Measurements from ENCODE around the gene SLC13A3.

The SLC13A3 gene

DNA sequence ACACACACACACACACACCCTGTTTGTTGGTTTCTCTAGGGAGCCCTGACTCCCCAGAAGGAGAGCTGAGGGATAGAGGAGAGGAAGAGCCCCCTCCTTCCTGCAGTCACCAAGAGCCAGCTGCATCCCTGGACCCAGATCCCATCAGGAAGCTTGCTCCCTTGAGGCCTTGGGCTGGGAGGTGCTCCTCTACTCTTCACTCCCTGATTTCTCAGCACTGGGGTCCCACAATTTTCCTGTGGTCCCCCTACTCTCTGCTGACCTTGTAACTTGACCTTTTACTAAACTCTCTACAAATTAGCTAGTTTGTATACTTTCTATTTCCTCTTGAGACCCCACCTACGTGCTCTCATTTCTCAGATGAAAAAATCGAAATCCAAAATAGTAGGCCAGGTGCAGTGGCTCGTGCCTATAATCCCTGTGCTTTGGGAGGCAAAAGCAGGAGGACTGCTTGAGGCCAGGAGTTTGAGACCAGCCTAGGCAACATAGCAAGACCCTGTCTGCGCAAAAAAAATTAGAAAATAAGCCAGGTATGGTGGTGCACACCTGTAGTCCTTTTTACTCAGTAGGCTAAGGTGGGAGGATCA lies 95.8 kb downstream of the SLC13A3 start:
- no peak for DNase-seq (ENCODE audit: low spot score)

DNA sequence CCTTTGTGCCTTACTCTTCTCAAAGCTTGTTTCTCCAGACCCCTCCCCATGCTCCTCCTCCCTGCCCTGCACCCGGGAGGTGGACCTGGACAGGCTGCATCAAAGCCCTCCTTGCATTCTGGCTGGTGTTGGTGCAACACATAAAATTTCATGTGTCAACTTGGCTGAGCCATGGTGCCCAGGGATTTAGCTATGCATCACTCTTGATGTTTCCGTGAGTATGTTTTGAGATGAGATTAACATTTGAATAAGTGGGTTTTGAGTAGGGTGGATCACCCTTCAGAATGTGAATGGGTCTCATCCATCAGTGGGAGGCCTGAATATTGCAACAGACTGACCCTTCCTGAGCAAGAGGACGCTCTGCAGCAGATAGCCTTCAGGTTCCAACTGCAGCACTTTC lies 96.4 kb downstream of the SLC13A3 start:
- DNase-seq (ENCODE audit: low spot score): no peak

DNA sequence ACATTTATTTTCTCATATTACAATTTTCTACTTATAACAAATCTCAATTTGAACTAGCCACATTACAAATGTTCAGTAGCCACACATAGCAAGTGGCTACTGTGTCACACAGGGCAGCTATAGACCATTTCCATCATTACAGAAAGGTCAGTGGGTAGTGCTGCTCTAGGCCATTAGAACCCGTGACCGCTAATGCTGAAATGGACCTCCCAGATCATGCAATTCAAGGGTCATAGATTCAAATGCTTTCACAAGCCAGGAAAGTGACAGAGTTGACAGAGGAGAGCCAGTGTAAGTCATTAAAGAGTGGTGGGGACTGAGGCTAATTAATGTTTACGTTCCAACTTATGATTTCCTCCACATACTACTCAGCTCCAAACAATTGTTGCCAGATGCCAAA lies 97.3 kb downstream of the SLC13A3 start:
- no peak for DNase-seq (ENCODE audit: low spot score)

DNA sequence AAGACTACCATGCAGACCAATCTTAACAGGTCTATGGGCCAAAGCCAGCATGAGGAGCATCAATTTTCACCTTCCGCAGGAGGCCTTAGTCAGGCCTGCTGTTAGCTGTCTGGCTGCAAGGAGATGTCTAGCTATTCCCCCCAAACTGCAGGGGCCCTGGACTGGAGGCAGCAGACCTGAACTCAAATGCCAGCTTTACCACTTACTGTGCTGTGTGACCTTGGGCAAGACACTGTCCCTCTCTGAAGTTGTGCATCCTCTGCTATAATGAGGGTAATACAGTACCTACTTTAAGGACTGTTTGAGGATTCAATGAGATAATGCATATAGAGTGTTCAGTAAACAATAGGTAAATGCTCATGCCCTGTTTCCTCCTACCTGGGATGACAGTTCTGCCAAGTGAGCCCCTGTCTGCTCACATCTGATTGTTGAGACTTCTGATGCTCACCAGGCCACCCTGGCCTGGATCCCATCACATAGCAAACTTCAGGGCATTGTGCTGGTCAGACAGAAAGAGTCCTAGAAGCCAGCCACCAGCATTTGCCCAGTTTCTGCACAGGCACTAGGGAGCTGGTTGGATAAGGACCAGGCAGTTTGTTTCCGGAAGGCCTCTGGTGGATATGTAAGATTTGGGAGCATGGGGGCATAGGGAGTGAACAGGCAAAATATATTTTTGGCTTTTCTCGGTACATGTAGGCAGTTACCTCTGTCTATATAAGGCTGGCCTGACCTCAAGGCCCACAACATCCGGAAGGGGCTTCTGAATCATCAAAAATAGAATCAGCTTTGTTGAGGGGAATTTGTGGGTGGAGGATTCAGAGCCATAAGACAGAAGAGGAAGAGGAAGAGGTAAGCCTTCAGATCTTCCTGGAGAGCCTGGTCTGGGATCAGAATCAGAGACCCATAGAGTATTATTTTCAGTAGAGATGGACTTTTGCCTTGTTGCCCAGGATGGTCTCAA lies 98.5 kb downstream of the SLC13A3 start:
- DNase-seq (ENCODE audit: low spot score): no peak

DNA sequence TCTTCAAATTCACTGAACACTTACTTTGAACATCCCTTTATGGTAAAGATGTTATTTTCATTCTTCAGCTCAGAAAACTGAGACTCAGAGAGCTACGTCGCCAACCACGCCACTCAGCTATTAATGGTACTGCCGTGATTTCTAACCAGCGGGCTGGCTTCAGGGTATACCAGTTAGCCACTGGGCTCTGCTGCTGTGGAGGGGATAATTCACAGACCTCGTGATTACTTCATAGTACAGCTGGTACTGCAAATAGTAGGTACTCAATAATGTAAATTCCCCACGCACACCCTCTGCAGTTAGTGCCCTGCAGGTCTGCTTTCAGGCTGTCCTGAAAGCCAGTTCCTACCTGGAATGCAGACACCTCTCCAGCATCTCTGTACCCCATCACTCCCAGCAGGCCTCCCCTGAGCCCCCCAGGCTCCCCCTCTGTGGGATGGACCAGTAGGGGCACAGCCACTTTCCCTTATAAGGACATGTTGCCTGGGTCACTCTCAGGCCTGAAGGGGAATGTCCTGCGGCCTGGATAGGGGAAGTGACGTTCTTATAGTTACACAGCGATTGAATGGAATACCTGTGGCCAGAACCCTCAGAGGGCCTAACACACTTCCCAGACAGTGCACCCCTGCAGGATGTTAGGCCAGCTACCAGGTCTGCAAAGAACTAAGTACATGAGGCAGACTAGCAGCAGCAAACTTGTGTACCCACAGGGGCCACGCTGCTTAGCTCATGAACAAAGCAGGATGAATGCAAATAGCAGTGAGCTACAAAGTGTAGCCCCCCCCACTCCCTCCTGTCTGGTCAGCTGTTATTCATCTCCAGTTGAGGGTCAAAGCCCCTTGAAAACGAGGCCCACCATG lies 99.5 kb downstream of the SLC13A3 start:
- no peak for DNase-seq (ENCODE audit: low spot score)

DNA sequence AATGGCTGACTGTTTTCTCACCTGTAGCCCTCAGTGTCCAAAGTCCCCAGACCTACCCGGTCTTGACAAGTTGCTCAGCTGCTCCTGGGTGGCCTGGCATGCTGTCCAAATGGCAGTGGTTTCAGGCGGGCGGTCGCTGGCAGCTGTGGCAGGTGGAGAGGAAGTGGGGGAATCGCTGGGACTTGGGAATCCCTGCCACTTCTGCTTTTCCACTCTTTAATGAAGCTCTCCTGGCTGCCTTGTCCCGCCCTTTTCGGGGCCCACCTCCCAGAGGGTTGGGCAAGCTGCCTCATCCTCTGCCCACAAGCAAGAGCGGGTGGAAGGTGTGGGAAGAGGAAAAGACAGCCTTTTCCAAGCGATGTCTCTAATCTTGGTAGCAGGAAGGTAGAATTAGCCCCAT lies 100.8 kb downstream of the SLC13A3 start, which contains the start of gene OCSTAMP:
TSS of gene OCSTAMP (minus strand) at position 194 of the 400 bp plus-strand sequence. CDS start at position 100, 94 bp downstream.
- no peak for DNase-seq (ENCODE audit: low spot score)

DNA sequence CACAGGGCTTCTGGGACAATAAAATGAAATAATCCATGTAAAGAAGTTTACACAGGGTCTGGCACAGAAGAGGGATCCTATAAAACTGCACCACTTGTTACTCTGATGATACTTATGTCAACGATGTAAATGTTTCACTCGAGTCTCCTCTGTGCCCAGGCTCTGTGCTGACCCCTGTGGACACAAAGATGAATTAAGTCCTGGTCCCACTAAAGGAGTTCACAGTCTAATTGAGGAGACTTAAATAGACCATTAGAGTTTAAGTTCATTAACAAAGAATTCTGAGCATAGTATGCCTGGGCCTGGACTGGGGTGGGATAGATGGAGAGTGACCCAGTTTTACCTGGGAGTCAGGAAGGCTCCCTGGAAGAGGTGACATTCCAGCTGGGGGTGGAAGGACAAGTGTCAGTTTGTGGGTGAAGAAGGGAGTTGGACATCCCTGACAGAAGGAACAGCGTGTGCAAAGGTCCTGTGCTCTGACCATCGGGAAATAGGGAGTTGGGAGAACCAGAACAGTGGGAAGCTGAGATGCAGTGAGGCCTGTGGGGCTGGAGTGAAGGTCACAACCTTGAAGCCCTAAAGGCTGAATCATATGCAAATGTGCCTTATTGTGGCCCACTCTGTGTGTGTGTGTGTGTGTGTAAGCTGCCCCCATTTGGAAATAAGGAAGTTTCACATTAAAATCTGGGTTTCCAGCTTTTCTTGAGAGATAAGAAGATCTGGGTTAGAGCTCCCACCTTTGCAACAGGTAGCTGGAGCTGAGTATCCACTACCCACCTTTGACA lies 101.9 kb downstream of the SLC13A3 start:
- no peak for DNase-seq (ENCODE audit: low spot score)

DNA sequence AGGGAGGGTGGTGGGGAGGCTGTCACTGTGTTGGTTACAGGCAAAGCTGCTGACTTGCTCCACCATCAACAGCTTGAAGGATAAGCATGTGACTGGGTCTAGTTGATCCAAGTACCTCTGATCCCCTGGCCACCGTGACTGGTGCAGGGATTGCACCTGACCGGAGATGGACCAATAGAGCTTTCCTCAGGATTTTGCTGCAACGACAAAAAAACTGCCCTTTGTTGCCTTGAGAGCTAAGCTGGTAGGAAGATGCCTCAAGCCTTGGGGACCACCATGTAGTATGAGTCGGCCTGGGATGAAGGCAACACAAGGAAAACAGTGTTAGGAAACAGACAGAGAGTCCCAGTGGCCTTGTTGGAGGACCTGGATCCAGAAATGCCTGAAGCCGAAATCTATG lies 102.6 kb downstream of the SLC13A3 start:
- no peak for DNase-seq (ENCODE audit: low spot score)

DNA sequence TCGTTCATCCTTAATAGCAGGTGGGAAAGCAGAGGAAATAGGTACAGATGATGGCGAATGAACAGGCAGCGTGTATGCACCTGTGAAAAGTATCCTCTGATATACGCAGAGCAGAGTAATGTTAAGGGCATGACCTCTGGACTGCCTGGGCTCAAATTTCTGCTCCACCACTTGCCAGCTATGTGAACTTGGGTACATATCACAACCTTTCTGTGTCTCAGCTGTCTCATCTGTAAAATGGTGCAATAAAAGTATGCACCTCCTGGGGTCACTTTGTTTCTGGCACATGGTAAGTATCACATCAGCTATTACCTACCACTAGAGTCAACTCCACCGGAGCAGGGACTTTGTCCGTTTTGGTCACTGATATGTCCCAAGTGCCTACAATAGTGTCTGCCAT lies 103.3 kb downstream of the SLC13A3 start:
- DNase-seq (ENCODE audit: low spot score): no peak

DNA sequence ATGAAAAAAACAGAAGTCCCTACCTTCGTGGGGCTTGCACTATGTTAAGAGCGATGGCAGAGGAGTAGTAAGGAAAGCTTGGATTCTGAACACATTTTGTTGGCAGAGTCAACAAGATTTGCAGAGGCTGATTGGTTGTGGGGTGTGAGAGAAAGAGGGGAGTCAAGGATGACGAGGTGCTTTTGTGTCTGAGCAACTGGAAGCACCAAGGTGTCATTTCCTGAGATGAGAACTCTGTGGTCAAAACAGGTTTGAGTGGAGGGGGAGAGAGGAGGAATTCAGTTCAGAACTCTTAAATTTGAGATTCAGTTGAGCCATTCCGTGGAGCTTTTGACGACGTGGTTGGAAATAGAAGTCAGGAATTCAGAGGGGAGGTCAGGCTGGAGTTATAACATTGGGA lies 104.3 kb downstream of the SLC13A3 start:
- DNase-seq (ENCODE audit: low spot score): no peak

DNA sequence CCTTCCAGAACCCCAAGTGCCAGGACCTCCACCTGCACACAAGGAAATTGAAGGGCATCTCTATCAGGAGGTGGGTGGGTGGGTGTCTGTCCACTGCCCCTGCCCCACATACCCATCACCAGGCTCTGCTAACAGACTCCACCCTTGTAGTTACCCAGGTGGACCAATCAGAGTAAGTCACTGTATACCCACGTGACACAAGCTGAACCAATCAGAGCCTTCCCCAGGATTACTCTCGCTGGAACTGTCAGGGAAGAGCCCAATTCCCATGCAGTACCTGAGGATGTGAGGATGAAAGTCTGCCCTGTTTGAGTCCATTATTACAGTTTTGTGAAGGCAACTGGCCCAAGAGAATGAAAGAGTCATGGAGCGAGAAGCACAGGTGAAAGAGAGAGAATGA lies 105.0 kb downstream of the SLC13A3 start:
- no peak for DNase-seq (ENCODE audit: low spot score)

DNA sequence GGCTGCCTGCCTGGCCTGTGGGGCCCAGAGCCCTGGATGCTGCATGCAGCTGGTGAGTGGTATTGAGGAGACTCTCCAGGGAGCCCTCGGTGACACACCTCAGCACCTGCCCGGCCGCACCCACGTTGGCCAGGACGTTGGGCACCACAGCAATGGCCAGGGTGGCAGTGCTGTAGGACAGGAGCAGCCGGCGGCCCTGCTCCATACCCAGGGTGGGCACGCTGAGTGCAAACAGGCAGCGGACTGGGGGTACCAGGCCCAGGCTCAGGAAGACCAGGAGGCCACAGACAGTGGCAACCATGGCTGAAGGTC lies 105.5 kb downstream of the SLC13A3 start:
- DNase-seq (ENCODE audit: low spot score): no peak

DNA sequence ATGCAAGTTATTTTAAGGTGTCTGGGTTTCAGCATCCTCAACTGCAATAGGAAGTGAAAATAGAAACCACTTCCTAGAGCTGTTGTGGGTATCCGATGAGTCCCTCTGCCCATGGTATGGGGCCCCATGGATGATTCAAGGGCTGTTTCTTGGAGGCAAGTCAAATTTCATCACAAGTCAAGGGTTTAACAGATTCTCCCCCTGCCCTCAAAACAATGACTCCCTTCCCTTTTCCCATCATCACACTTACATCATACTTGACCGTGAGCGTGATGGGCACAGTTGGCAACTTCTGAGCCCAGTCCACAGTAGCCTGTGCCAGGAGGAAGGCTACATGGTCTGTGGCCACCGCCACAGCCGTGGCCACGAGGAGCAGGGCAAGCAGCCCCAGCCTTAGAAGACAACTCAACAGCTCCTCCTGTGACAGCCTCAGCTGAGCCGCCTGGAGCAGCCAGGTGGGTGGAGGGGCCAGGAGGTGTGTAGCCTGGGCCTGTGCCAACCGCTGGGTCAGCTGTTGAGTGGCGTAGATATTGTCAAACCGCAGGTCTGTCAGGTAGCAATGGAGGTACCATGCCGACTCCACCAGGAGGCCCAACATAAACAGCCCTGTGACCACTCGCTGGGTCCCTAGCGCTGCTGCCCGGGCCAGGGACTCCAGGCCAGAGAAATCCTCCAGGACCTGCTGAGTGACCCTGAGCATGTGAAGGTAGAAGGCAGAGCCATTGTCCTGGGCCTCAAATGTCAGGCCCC lies 106.0 kb downstream of the SLC13A3 start:
- DNase-seq (ENCODE audit: low spot score): no peak

DNA sequence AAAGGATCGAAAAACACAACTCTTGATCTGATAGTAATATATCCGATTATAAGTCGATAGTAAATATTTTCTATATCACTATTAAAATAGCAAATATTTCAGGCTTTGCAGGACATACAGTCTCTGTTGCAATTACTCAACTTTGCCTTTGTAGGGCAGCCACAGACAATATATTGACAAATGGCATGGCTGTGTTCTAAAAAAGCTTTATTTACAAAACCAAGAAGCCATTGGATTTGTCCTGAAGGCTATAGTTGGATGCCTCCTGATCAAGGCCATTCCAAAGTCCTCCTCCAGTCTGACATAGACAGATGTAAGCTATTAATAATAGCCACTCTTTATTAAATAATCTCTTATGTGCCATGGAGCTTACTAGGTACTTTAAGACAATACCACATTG lies 106.7 kb downstream of the SLC13A3 start:
- no peak for DNase-seq (ENCODE audit: low spot score)

DNA sequence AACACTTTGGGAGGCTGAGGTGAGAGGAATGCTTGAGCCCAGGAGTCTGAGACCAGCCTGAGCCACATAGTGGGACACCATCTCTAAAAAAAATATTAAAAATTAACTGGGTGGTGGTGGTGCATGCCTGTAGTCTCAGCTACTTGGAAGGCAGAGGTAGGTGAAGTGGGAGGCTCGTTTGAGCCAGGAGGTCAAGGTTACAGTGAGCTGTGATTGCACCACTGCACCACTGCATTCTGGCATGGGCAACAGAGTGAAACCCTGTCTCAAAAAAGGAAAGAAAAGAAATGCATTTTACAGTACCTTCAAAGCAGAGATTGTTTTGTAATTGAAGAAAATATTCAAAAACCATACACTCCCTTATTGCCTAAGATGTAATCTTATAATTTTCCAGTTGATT lies 107.3 kb downstream of the SLC13A3 start:
- DNase-seq (ENCODE audit: low spot score): no peak

DNA sequence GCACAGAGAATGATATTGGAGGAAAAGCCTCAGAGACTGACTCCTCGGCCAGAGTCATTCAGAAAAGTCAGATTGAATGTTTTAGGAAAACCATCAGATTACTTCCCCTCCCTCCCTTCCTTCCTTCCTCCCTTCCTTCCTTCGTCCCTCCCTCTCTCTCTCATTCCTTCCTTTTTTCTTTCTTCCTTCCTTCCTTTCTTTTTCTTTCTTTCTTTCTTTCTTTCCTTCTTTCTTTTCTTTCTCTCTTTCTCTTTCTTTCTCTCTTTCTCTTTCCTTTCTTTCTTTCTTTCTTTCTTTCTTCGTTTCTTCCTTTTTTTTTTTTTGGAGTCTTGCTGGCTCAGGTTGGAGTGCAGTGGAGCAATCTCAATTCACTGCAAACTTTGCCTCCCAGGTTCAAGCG lies 108.2 kb downstream of the SLC13A3 start:
- no peak for DNase-seq (ENCODE audit: low spot score)

DNA sequence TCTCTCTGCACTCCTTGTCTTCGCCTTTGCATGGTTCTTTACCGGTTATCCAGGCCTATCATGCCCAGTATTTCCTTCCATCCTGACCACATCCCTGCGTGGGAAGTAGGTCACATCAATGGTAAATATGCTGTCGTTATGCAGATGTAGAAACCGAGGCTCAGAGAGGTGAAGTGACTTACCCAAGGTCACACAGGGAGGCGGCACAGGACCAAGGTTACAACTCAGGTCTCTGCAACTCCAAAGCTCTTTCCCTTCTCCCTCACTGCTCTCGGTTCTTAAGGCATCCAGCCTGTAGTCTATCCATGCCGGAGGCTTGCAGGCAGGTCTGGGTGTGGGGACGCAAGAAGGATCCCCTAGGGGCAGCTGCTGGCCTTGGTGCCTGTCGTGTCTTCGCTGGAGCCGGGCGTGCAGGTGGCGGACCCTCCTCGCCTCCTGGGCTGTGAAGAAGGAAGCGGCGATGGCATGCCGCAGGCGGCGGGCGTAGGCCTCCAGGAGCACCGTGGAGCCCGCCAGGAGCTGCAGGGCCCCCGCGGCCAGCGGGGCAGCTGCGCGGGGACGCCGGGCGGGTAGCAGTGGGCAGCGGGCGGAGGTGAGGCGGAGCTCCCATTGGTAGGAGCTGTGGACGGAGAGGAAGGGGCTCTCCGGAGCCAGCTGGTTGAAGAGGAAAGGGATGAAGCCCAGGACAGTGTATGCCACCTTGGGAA lies 109.9 kb downstream of the SLC13A3 start:
- no peak for DNase-seq (ENCODE audit: low spot score)

DNA sequence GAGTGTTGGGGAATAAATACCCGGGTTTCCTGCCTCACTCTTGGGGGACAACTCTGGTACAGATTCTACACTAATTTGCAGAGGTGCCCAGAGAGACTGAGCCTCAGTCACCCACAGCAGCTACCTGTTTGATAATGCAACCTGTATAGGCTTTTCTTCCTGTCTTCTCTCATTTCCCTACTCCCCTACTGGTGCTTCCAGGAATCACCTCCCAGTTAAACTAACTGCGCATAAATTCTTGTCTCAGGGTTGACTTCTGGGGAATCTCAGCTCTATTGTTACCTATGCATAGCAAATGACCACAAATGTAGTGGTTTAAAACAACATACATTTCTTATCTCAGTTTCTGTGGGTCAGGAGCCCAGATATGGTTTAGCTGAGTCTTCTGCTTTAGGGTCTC lies 112.1 kb downstream of the SLC13A3 start:
- DNase-seq (ENCODE audit: low spot score): no peak

DNA sequence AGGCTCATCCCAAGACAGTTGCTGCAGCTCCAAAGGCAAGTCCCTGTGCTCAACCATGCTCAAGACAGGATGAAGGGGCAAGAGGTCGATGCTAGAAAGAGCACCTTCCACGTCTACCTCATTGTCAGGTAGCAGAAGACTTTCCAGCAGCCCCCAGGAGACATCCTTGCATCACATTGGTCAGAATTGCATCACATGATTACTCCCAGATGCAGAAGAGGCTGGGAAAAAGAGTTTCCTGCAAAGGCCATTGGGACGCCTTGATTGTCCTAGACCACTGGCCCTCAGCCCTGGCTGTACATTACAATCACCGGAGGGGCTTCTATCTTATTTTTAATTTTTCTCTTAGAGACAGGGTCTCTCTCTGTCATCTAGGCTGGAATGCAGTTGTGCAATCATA lies 120.6 kb downstream of the SLC13A3 start:
- no peak for DNase-seq (ENCODE audit: low spot score)

DNA sequence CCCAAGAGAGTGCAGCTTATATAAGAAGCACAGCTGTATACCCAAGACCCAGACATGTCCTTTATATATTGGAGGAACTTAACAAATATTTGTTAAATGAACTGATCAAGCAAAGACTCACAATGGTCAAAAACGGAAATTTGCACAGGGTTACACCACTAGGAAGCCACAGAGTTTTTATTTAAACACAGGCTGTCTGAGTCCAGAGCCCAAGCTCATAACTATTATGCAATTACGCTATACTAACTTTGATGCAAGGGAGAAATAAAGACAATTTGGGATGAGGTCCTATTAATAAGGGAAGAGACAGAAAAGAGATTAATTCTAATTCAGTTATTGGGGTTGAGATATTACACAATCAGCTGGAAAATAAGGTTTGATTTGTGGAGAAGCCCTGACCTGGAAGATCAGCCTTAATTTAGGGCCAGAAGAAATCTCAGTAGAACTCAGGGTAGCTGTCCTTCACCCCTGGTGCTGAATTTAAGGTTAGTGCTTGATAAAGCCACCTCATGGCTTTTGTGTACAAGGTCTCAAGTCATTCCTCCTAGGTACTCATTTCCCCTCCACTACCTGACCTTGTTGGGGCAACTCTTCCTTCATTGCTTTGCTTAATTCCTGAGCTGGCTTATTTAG lies 127.4 kb downstream of the SLC13A3 start:
- DNase-seq (ENCODE audit: low spot score): no peak
